SU-DHL-6 (cell line): ENCODE measurements around the gene SLC66A1.
"Not testable (repeated sequence)": the region's sequence is repeated elsewhere in the genome, so short reads cannot be mapped to it uniquely, and the experiment has no call there.

Experiments
- EZH2phosphoT487 ChIP-seq: fragments of 200-600 bp; sonication (generic), shearing (Covaris generic); conservative IDR thresholded peaks from 2 replicates; pipeline ENCODE4 v1.6.1; 2018; ENCODE audit warnings: mild to moderate bottlenecking, antibody characterized with exemption, low read length, moderate library complexity, mixed read lengths
- TF ChIP-seq, protein P1 (sequence below): fragments of 200-600 bp; sonication (generic); IDR thresholded peaks from one replicate; pipeline ENCODE4 v1.5.1; 2017; ENCODE audit warnings: antibody characterized with exemption, mild to moderate bottlenecking, low read length, moderate library complexity; ENCODE audit not compliant: insufficient read depth, poor library complexity, severe bottlenecking

GRCh38 chr1:19288324-19289241 lies 23.5 kb upstream of the SLC66A1 start, which contains the start of gene AKR7A3:
- TF ChIP-seq, protein P1, sequence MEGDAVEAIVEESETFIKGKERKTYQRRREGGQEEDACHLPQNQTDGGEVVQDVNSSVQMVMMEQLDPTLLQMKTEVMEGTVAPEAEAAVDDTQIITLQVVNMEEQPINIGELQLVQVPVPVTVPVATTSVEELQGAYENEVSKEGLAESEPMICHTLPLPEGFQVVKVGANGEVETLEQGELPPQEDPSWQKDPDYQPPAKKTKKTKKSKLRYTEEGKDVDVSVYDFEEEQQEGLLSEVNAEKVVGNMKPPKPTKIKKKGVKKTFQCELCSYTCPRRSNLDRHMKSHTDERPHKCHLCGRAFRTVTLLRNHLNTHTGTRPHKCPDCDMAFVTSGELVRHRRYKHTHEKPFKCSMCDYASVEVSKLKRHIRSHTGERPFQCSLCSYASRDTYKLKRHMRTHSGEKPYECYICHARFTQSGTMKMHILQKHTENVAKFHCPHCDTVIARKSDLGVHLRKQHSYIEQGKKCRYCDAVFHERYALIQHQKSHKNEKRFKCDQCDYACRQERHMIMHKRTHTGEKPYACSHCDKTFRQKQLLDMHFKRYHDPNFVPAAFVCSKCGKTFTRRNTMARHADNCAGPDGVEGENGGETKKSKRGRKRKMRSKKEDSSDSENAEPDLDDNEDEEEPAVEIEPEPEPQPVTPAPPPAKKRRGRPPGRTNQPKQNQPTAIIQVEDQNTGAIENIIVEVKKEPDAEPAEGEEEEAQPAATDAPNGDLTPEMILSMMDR: not testable (repeated sequence)
- not testable (repeated sequence) for TF ChIP-seq EZH2phosphoT487
